Left ventricle myocardium inferior (tissue), 1 donor: ENCODE measurements around the gene KIAA1217. TPM values are rescaled to one million over a fixed set of nuclear protein-coding genes. Genes with fewer than 3 reads are reported as not detected.
A peak's percentile ranks its signal among the peaks of the same experiment; 100 is the strongest.

Source experiments
- DNase-seq: peaks from one replicate; pipeline ENCODE4 v3.0.0-alpha.2; 2020
- H3K27ac ChIP-seq: fragments of 200-600 bp; replicated peaks from 2 replicates; pipeline ENCODE4 v1.8.0; 2021
- H3K27me3 ChIP-seq: fragments of 200-600 bp; 2 replicates; pipeline ENCODE4 v1.8.0; 2021; ENCODE audit warnings: low read depth
- H3K36me3 ChIP-seq: fragments of 200-600 bp; 2 replicates; pipeline ENCODE4 v1.8.0; 2021
- H3K4me1 ChIP-seq: fragments of 200-600 bp; 2 replicates; pipeline ENCODE4 v1.8.0; 2021
- H3K4me3 ChIP-seq: fragments of 200-600 bp; 2 replicates; pipeline ENCODE4 v1.8.0; 2021; ENCODE audit warnings: mild to moderate bottlenecking, moderate library complexity
- H3K9me3 ChIP-seq: fragments of 200-600 bp; replicated peaks from 2 replicates; pipeline ENCODE4 v1.8.0; 2021
- intact Hi-C: fragments of 100-400 bp; cut with micrococcal nuclease; formaldehyde crosslinking; loops from one replicate; pipeline ENCODE4 v1.11.0; 2022
- total RNA-seq: library from RNA; stranded (reverse); fragmentation: NEBNext Ultra II Directional; extraction: Animal tissue kit (Norgen Biotek cat#: 25700); gene quantifications from one replicate; pipeline ENCODE4 v1.2.1, GENCODE V29; 2021
- TF ChIP-seq, protein P1 (sequence below): fragments of 200-600 bp; IDR thresholded peaks from 2 replicates; pipeline ENCODE4 v1.8.0; 2021; ENCODE audit warnings: antibody characterized with exemption, mild to moderate bottlenecking, borderline replicate concordance
- donor health status: DM: no; HTN: yes; CAD: no; lungs with severe emphysema.

KIAA1217 gene
- total RNA-seq, 1 donor from 2014 or later, result 30.2 TPM

DNA sequence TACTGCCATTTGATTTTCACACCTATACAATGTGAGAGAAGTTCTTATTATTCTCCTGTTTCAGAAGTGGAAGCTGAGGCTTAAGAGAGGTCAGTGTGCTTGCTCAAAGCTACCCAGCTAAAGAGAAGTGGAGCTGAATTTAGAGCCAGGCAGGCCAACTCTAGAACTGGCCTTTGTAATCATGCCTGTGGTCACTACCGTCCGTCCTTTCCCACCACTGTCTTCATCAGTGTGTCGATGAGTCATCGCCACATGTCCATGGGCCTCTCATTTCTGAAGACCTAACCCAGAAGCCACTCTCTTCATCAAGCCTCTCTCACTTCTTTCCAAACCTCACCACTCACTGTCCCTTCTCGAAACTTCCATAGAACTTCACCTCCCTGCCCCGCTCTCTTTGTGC is 237.8 kb downstream of the KIAA1217 start:
- Histone ChIP-seq H3K36me3 (no peaks in the 10 kb centered on the region), H3K9me3 (no peaks in the 10 kb centered on the region), H3K4me3 (no peak overlapping the region), H3K27me3 (no peaks in the 10 kb centered on the region), H3K27ac (no peak overlapping the region), H3K4me1 (peaks cover 55% of the 10 kb centered on the region)
- no peak for DNase-seq
- intact Hi-C loops, result no loop called here
- TF ChIP-seq, protein P1, sequence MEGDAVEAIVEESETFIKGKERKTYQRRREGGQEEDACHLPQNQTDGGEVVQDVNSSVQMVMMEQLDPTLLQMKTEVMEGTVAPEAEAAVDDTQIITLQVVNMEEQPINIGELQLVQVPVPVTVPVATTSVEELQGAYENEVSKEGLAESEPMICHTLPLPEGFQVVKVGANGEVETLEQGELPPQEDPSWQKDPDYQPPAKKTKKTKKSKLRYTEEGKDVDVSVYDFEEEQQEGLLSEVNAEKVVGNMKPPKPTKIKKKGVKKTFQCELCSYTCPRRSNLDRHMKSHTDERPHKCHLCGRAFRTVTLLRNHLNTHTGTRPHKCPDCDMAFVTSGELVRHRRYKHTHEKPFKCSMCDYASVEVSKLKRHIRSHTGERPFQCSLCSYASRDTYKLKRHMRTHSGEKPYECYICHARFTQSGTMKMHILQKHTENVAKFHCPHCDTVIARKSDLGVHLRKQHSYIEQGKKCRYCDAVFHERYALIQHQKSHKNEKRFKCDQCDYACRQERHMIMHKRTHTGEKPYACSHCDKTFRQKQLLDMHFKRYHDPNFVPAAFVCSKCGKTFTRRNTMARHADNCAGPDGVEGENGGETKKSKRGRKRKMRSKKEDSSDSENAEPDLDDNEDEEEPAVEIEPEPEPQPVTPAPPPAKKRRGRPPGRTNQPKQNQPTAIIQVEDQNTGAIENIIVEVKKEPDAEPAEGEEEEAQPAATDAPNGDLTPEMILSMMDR, result no peak

DNA sequence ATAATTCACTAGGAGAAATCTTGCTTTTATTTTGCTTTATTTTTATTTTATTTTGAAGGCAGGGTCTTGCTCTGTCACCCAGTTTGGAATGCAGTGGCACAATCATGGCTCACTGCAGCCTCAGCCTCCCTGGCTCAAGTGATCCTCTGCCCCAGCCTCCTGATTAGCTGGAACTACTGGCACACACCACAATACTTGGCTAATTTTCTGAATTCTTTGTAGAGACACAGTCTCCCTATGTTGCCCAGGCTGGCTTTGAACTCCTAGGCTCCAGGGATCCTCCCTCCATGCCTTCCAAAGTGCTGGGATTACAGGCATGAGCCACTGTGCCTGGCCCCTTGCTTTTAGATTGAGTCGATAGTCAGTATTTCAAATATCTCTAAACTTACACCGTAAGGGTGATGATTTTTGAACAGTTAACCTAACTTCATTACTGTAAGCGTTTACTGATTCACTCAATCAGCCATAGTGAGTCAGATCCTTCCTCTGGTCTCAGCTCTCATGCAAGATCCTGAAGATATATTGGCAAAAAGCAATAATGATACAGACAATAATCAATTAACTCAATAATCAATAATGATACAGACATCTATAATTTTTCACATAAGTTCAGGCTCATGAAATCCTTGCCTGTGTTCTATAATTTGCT is 239.5 kb downstream of the KIAA1217 start:
- no peaks in the 10 kb centered on the region for H3K27me3 ChIP-seq
- peak overlapping the region; percentile 58 for H3K4me3 ChIP-seq
- no peak for DNase-seq
- no peaks in the 10 kb centered on the region for H3K36me3 ChIP-seq
- intact Hi-C loops, result no loop called here
- TF ChIP-seq, protein P1, result no peak
- H3K27ac ChIP-seq, result peak overlapping the region; percentile 77
- peaks cover 59% of the 10 kb centered on the region for H3K4me1 ChIP-seq
- H3K9me3 ChIP-seq, result no peaks in the 10 kb centered on the region

DNA sequence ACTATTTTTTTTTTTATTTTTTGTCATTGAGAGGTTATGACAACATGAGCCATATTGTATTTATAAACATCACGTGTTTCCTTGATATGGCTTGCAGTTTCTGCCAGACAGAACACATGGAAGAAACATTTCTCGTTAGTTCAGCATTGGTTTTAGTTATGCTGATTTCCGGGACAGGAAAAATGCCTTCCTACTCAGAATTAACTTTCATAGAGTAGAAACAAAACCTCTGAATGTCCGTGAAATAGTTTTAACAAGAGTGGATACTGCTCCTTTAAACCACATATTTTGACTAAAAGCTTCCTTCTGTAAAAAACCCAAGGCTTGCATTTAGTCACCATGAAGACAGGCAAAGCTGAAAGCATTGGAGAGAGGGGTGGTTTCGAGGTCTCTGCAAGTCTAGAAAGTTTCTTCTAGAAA is 240.4 kb downstream of the KIAA1217 start:
- intact Hi-C loops, result no loop called here
- Histone ChIP-seq H3K27ac (peak overlapping the region; percentile 77), H3K9me3 (no peaks in the 10 kb centered on the region), H3K4me3 (peak overlapping the region; percentile 58), H3K27me3 (no peaks in the 10 kb centered on the region), H3K4me1 (peaks cover 64% of the 10 kb centered on the region), H3K36me3 (no peaks in the 10 kb centered on the region)
- no peak for DNase-seq
- TF ChIP-seq, protein P1, result no peak

- intact Hi-C loops, result no loop called here
- no peak for DNase-seq
- peak overlapping the region; percentile 58 for H3K4me3 ChIP-seq
- TF ChIP-seq, protein P1, result no peak
- no peaks in the 10 kb centered on the region for H3K36me3 ChIP-seq
- H3K4me1 ChIP-seq, result peaks cover 65% of the 10 kb centered on the region
- H3K27me3 ChIP-seq, result no peaks in the 10 kb centered on the region
- H3K27ac ChIP-seq, result peak overlapping the region; percentile 77
- H3K9me3 ChIP-seq, result no peaks in the 10 kb centered on the region
Measured at GRCh38 chr10:24449769-24450310, 240.9 kb downstream of the KIAA1217 start.

DNA sequence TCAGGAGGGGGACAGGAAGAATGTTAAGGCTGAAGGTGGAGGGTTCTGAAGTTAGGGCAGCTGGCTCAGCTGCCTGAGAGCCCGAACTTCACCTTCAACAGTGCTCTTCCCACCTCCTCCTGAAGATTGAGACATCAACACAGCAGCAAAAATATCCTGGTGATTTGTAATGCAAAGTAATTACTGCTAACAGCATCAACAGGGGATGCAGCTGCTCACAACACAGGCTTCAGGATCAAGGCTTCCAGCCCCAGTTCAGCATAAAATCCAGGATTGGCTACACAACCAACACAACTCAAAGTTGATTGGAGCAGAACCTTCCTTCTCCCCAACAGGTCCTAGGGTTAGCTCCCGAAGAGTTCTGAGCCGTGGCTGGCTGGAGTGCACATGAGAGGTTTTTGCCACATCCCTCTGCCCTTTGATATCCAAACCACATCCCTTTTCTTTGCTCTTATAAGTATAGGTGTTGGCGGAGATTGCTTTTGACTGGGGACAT is 242.4 kb downstream of the KIAA1217 start:
- Histone ChIP-seq H3K9me3 (no peaks in the 10 kb centered on the region), H3K27ac (peak overlapping the region; percentile 77), H3K36me3 (no peaks in the 10 kb centered on the region), H3K4me3 (peak overlapping the region; percentile 58), H3K4me1 (peaks cover 79% of the 10 kb centered on the region), H3K27me3 (no peaks in the 10 kb centered on the region)
- intact Hi-C loops, result no loop called here
- DNase-seq, result no peak
- TF ChIP-seq, protein P1, result no peak
